Measurements from ENCODE around the gene TNFSF10.
"Not testable (repeated sequence)": the region's sequence is repeated elsewhere in the genome, so short reads cannot be mapped to it uniquely, and the experiment has no call there.

The TNFSF10 gene

GRCh38 chr3:172544404-172544803 lies 21.2 kb upstream of the TNFSF10 start:
- no peak for DNase-seq (ENCODE audit: low read depth in 2 of 2)

DNA sequence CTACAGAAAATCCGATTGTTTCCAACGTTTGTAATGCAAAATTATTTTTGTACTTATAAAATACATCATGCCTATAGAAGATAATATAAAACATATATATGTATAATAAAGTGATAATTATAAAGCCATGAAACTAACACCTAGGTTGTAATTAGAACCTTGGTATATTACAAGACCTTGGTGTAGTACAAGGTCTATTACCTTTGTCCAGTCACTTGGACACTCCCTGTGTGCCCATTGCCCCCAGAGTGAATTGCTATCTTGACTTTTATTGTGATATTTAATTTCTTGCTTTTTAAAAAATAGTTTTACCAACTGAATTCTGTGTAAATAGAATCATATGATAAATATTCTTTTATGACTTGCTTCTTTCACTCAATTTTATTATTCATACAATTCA lies 20.7 kb upstream of the TNFSF10 start:
- no peak for DNase-seq (ENCODE audit: low read depth in 2 of 2)

- DNase-seq (ENCODE audit: low read depth in 2 of 2), result no peak
These were observed 20.2 kb upstream of the TNFSF10 start for GRCh38 chr3:172543419-172543818.

DNA sequence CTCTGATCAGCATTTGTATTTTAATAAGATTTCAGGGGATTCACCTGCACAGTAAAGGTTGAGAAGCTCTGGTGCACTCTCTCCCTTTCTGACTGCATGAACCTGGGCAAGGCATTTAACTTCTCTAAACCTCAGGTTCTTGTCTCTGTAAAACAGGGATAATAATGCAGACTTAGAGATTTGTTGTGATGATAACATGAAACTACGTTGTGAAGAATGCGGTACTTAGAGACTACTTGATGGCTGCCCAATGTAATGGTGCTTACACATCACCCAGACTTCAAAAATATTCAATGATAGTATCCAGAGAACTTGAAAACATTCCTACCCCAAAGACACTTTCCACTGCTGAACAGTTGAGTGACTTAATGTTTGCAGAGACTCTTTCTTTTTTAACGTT lies 19.8 kb upstream of the TNFSF10 start:
- no peak for DNase-seq (ENCODE audit: low read depth in 2 of 2)

- no peak for DNase-seq (ENCODE audit: low read depth in 2 of 2)
These were observed 18.8 kb upstream of the TNFSF10 start for GRCh38 chr3:172541945-172542488.

GRCh38 chr3:172540049-172540448 lies 16.8 kb upstream of the TNFSF10 start:
- no peak for DNase-seq (ENCODE audit: low read depth in 2 of 2)

DNA sequence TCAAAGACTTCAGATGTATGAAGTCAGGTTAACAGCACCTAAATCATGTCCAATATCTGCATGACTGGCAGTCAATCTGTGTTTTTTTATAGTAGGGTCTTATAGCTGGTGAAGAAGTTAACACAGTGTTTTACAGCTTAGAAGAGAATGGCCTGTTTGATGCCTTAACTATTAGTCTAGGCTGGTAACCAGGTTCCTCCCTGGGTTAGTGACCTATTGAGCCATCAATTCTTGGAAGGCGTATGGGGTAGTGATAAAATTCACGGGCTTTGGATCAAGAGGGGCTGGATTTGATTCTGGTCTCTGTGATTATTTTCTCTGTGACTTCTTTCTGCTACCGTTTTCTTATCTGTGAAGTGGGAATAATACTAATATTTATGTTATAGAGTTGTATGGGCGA lies 16.0 kb upstream of the TNFSF10 start:
- no peak for DNase-seq (ENCODE audit: low read depth in 2 of 2)

- no peak for DNase-seq (ENCODE audit: low read depth in 2 of 2)
These were observed 15.3 kb upstream of the TNFSF10 start for GRCh38 chr3:172538368-172539151.

DNA sequence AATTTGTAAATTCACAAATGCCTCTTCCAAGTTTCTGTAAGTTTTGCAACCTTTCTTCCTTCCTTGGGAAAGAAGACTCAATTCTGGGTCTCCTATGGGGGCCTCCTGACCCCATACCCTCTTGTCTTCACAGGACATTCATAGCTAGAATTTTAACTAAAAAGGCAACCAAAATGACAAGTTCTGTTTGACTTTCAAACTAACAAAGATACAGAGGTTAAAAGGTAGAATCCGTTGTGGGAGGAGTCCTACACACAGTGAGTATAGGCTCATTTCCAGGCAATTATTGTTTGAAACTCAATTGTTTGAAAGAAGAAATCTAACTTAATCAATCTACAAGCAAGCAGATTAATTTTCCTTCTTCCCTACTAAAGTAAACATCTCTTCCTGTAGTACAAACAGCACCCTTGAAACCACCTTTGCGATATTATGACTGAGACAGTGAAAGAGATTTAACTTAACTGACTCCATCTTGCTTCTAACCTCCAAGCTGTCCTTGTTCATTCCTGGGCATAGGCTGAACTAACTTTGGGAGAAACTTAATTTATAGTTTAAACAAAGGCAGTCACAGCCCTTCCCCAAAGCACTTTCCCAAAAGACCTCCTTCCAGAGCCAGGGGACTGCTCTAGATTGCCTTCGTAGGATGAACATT lies 14.4 kb upstream of the TNFSF10 start:
- no peak for DNase-seq (ENCODE audit: low read depth in 2 of 2)

- DNase-seq (ENCODE audit: low read depth in 2 of 2), result no peak
These were observed 13.8 kb upstream of the TNFSF10 start for GRCh38 chr3:172536993-172537419.

GRCh38 chr3:172536505-172536904 lies 13.3 kb upstream of the TNFSF10 start:
- DNase-seq (ENCODE audit: low read depth in 2 of 2), result no peak

DNA sequence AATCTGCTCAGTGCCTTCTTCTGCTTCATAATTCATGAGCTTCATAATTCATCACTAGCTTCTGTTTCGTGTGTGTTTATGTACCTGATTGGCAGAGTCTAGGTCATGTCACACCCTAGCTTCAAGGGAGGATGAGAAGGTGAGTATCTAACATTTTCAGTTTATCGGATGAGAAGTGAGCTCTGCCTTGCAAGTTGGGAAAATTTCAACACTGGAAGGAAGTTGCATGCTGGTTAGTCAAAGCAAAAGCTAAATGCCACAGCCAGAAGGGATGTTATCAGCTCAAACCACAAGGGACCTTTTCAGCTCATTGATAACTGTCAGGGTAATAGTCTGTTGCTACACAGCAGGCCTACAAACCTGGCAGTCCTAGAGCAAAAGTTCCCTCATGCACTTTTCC lies 7.3 kb upstream of the TNFSF10 start:
- DNase-seq (ENCODE audit: low read depth in 2 of 2), result no peak

GRCh38 chr3:172530101-172530561 lies 6.9 kb upstream of the TNFSF10 start:
- no peak for DNase-seq (ENCODE audit: low read depth in 2 of 2)

DNA sequence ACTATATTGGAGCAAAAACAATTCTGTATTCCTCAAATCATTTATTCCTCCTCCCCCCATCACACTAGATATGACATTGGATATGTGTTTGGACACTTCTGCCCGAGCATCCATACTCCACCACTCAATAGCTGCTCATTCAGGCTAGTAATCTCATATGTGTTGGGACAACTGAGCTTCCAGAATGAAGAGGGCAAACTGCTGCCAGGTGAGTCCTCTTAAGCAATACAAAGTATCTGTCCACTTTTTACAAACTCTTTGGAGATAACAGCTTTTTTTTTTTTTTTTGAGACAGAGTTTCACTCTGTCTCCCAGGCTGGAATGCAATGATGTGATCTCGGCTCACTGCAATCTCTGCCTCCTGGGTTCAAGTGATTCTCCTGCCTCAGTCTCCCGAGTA lies 5.4 kb upstream of the TNFSF10 start:
- DNase-seq (ENCODE audit: low read depth in 2 of 2), result no peak

- no peak for DNase-seq (ENCODE audit: low read depth in 2 of 2)
These were observed 4.1 kb upstream of the TNFSF10 start for GRCh38 chr3:172527306-172527705.

GRCh38 chr3:172525116-172525613 lies 1.9 kb upstream of the TNFSF10 start:
- DNase-seq (ENCODE audit: low read depth in 2 of 2), result no peak

DNA sequence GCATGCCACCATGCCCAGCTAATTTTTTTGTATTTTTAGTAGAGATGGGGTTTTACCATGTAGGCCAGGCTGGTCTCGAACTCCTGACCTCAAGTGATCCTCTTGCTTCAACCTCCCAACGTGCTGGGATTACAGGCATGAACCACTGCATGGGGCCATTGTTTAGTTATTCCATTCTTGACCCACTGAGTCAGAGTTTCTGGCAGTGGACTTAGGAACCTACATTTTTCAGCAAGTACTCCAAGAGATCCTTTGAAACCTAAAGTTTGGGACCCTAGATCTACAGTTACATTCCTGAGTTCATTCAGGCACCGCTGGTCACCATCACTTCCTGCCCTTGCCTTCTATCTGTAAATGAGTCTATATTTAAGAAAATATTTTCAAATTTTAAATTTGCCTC lies 1.4 kb upstream of the TNFSF10 start:
- DNase-seq (ENCODE audit: low read depth in 2 of 2), result no peak

GRCh38 chr3:172521837-172522726 lies 1.1 kb downstream of the TNFSF10 start:
- not testable (repeated sequence) for DNase-seq (ENCODE audit: low read depth in 2 of 2)

DNA sequence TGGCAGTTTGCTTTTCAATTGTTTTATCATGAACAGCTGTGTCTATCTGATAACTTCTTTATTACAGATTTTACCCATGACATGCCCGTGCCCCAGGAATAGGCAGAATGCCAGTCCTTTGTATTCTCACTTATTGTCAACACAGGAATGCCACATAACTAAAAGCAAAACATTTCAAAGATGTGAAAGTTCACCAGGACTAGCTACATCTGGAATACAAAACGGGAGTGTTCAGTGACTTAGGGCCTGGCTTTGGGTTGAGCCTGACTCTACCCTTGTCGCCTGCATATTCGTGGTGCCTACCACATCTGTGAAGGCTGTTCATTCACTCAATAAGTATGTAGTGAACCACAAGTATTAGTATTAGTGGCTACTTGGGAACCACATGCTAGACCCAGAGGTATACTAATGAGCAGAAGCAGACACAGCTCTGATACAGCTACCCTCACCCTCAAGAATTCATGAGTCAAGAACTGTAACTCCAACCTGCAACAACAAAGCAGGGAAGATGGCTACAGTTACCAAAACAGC lies 2.9 kb downstream of the TNFSF10 start:
- no peak for DNase-seq (ENCODE audit: low read depth in 2 of 2)

- no peak for DNase-seq (ENCODE audit: low read depth in 2 of 2)
These were observed 3.5 kb downstream of the TNFSF10 start for GRCh38 chr3:172519740-172520139.

DNA sequence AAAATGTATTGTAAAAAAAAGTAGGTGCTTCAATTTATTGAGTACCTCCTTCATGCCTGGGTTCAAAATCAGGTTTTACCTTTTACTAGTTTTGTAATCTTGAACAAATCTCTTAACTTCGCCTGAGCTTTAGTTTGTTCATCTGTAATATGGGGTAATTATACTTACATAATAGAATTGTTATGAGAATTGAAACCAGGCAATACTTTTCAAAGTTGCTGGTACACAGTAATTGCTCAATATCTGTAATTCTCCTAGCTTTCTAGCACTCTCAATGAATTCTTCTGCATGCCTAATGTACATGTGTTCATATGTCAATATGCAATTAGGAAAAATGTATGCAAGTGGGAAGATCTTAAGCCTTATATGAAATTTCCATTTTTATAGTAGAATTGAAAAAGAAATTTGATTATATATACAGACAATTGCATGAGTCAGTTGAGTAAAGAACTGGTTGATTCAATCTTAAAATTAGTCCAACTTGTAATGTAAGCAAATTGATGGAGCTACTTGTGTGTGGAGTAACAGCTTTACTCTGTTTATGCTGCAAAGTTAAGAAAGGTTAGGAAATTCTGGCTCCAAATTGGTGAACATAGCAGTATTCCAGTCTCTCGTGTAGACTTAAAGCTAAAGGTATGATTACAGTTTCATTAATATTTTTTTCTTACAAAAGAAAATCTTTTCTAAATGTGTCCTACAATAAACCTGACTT lies 4.1 kb downstream of the TNFSF10 start:
- no peak for DNase-seq (ENCODE audit: low read depth in 2 of 2)
